ENCODE results near the gene FAXC.
"Not testable (repeated sequence)": the region's sequence is repeated elsewhere in the genome, so short reads cannot be mapped to it uniquely, and the experiment has no call there.

FAXC gene

GRCh38 chr6:99289701-99290100, 59.8 kb downstream of the FAXC start:
- in situ Hi-C loops (cut with HindIII; ENCODE audit: low sequenced_read_pairs) = no loop called here

- in situ Hi-C loops (cut with HindIII; ENCODE audit: low sequenced_read_pairs) = no loop called here
Measured at GRCh38 chr6:99288668-99289067, 60.8 kb downstream of the FAXC start.

DNA sequence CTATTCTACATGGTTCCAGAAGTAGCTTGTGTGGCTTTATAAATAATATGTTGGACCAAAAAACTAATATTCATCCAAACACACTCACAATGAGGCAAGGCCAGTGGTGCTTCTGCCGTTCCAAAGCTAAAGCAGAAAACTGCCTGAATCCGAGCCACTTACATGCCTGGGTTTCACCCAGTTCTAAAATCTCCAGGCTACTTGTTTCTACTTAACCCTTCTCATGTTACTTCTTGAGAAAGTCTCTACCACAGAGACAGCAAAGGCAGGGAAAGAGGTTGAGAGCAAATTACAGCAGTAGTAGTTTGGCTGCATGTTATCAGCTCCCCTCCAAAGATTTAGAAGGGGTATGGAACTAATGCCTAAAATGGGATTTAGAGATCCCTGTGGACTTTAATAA, 62.0 kb downstream of the FAXC start:
- in situ Hi-C loops (cut with HindIII; ENCODE audit: low sequenced_read_pairs) = no loop called here

DNA sequence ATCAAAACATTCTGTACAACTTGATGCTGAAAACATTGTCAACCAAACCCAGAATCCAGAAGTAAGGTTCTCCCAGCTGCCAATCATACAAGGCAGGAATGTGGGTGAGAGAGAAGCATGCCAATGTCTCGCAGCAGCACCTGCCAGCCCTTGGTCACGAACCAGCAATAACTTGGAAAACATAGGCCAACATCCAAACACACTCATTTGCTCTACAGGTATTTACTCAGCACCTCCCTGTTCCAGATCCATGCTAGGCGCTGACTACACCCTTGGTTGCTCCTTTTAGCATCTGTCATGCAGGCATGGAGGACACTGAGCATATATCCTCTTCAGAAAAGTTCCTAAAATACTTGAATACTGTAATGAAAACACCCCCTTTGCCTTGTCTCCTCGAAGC, 63.6 kb downstream of the FAXC start:
- in situ Hi-C loops (cut with HindIII; ENCODE audit: low sequenced_read_pairs) = no loop called here

DNA sequence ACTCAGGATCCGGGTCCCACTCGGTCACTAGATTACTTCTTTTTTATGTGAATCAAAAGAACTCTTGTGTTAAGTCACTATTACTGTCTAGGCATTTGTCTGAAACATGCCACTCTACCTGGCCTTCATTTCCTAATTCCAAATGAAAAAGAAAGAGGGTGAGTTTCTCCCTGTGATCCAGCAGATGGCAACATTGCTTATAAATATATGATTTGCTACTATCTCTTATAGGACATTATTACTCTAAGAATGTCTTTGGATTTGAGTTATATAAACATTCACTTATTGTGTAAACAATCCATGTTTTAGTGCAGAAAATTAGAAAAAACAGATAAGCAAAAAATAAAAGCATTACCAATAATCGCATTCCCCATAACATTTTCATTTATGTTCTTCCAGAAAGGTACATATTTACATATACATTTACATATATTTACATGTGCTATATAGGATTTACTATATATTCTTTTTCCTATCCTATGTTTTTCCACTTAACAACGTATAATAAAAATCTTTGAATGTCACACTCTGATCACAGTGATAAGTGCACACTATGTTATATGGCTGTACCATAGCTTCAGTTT, 66.9 kb downstream of the FAXC start:
- in situ Hi-C loops (cut with HindIII; ENCODE audit: low sequenced_read_pairs) = no loop called here

DNA sequence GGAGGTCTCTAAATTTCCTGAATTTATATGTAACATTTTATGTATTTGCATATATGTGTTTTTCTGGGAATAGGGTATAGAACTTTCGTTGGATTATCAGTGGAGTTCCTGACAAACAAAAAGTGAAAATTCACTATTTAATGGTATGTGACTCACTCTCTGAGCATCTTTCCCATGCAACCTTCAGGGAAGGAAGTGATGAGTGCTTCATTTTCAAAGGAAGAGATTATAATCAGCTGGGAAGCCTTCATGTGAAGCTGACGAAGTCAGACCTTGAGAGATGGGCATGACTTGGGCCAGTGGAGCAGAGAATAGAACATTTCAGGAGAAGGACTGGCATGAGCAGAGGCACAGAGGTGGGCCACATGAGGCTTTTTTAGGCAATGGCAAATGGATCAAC, 72.7 kb downstream of the FAXC start:
- in situ Hi-C loops (cut with HindIII; ENCODE audit: low sequenced_read_pairs) = no loop called here

DNA sequence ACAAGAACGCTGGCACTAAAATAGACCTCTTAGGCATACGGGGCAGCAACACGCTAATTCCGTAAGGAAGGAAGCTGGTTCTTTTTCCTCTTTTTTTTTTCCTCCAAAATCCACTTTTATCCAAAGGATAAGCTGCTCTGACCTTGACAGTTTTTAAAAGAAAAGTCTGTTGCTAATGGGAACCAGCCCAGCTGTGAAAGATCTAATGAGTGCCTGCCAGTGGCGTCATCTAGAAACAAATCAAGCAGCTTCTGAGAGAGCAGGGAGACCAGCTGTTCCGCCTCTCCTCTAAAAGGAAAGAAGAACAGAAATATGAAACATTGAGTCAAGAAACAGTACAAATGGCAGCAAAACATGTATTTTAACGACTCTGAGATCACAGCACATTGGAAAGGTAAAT, 78.6 kb downstream of the FAXC start:
- in situ Hi-C loops (cut with HindIII; ENCODE audit: low sequenced_read_pairs) = no loop called here

GRCh38 chr6:99270030-99270429, 79.4 kb downstream of the FAXC start:
- in situ Hi-C loops (cut with HindIII; ENCODE audit: low sequenced_read_pairs) = no loop called here

DNA sequence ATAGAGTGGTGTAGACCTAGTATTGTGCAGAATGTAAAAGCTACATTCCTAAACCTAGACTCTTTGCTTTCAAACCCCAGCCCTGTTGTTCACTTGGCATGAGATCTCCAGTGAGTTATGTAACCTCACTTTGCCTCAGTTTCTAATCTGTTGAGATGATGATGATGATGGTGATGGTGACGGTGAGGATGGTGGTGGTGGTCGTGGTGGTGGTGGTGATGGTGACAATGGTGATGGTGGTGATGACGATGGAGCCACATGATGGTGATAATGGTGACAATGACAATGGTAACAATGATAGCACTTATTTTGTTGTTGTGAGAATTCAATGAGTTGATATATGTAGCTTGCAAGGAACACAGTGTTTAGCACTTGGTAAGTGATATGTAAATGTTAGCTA, 80.3 kb downstream of the FAXC start:
- in situ Hi-C loops (cut with HindIII; ENCODE audit: low sequenced_read_pairs) = no loop called here

- in situ Hi-C loops (cut with HindIII; ENCODE audit: low sequenced_read_pairs) = not testable (repeated sequence)
Measured at GRCh38 chr6:99266996-99267395, 82.5 kb downstream of the FAXC start.

- in situ Hi-C loops (cut with HindIII; ENCODE audit: low sequenced_read_pairs) = not testable (repeated sequence)
Measured at GRCh38 chr6:99265447-99265846, 84.0 kb downstream of the FAXC start.

- in situ Hi-C loops (cut with HindIII; ENCODE audit: low sequenced_read_pairs) = no loop called here
Measured at GRCh38 chr6:99254616-99255550, 94.6 kb downstream of the FAXC start.

- in situ Hi-C loops (cut with HindIII; ENCODE audit: low sequenced_read_pairs) = no loop called here
Measured at GRCh38 chr6:99253271-99253670, 96.2 kb downstream of the FAXC start.

- in situ Hi-C loops (cut with HindIII; ENCODE audit: low sequenced_read_pairs) = no loop called here
Measured at GRCh38 chr6:99252421-99252820, 97.1 kb downstream of the FAXC start.

DNA sequence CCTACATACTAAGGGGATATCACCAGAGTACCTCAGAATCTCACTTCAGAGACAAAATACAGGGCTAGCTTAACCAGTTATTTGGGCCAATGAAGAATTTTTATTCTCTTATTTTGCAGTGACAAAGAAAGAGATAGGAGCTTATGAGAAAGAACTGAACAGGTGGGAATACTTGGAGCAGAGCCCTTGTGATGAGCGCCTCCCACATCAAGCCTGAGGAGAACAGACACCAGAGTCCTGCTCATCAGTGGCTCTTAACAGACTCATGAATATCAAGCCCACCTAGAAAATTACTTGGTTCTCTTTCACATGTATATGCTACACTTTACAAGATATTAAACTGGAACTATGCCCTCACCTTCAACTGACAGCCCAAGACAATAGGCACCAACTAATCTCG, 99.0 kb downstream of the FAXC start:
- in situ Hi-C loops (cut with HindIII; ENCODE audit: low sequenced_read_pairs) = no loop called here

DNA sequence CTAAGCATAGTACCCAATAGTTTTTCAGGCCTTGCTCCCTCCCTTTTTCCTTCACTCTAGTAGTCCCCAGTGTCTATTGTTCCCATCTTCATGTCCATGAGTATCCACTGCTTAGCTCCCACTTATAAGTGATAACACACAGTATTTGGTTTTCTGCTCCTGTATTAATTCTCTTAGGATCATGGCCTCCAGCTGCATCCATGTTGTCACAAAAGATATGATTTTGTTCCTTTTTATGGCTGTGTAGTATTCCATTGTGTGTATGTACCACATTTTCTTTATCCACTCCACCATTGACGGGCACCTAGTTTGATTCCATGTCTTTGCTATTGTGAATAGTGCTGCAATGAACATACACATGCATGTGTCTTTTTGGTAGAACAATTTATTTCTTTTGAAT, 102.9 kb downstream of the FAXC start:
- in situ Hi-C loops (cut with HindIII; ENCODE audit: low sequenced_read_pairs) = no loop called here

DNA sequence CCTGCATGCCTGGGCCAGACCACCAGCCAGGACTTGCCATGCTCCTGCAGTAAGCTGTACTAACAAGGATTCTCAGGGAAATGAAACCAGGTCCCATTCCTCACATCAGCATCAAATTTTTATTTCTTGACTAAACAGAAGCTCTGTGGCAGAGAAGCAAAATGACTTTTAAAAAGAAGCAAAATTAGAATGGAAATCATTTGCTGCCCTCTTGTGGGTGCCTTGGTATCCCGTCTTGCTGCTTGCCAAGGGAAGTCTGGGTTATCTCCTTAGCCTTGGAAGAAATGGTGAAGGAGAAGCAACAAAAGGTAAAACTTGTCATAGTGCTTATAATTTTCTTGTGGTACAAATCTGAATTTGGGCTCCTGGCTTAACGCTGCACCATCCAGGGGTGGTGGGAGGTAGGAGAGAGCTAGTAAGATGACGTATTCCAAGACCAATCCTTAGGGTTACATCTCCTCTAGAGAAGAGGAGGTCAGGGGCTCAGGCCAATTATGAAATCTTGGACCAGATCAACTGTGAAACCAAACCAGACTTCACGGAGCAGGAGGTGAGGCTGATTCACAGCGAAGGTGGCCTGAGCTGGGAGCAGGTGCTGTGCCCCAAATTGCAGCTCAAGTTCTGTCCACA, 107.5 kb downstream of the FAXC start:
- in situ Hi-C loops (cut with HindIII; ENCODE audit: low sequenced_read_pairs) = no loop called here

DNA sequence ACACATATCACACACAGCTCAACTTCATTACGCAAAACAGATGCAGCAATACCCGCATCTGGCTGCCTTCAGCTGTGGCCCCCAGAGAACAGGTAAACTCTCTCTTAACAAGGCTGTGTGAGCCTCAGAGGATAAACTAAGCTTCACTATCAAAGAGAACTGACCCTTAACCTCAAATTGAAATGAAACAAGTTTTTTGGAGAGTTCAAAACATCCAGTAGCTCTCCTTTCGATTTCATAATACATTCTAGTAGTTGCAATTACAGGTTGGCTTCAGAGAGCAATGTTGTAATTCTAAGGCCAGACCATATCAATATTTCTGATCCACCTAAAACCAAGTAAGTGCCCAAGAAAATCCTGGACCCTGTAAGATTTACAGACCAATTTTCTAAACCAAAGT, 113.5 kb downstream of the FAXC start:
- in situ Hi-C loops (cut with HindIII; ENCODE audit: low sequenced_read_pairs) = no loop called here

DNA sequence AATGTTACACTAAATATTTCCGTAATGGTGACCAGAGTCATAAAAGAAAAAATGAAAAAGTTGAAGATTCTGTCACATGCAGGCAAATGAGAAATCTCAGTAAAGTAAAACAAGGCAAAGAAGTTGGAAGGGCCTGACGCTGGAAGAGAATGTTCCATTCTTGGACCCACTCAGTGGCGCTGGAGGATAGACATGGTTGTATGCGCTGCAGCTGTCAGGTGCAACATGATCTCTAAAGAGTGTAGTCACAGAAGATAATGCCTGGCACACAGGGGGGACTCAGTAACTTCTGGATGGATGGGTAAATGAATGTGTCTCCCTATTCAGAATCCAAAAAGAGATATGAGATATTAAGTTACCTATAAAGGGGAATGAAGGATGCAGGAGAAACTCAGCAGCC, 116.3 kb downstream of the FAXC start:
- in situ Hi-C loops (cut with HindIII; ENCODE audit: low sequenced_read_pairs) = no loop called here

GRCh38 chr6:99232056-99232455, 117.4 kb downstream of the FAXC start:
- in situ Hi-C loops (cut with HindIII; ENCODE audit: low sequenced_read_pairs) = no loop called here

- in situ Hi-C loops (cut with HindIII; ENCODE audit: low sequenced_read_pairs) = no loop called here
Measured at GRCh38 chr6:99225172-99225571, 124.3 kb downstream of the FAXC start.
